ENCODE measurements around the gene PRR4. TPM values are rescaled to one million over a fixed set of nuclear protein-coding genes. Genes with fewer than 3 reads are reported as not detected.
A peak's percentile ranks its signal among the peaks of the same experiment; 100 is the strongest.

Gene PRR4
- total and polyA plus RNA-seq, 2 experiments from 2014 or later, result 5.3 to 8.8 TPM

GRCh38 chr12:10853776-10854175, 4.5 kb upstream of the PRR4 start:
- Histone ChIP-seq H3K9me3 (ENCODE audit: low read depth) (no peaks in the 10 kb centered on the region), H3K27ac (no peak overlapping the region), H3K36me3 (no peaks in the 10 kb centered on the region), H3K27me3 (no peaks in the 10 kb centered on the region), H3K4me1 (ENCODE audit: low read depth) (no peaks in the 10 kb centered on the region), H3K4me3 (no peak overlapping the region)
- TF ChIP-seq, protein P1, sequence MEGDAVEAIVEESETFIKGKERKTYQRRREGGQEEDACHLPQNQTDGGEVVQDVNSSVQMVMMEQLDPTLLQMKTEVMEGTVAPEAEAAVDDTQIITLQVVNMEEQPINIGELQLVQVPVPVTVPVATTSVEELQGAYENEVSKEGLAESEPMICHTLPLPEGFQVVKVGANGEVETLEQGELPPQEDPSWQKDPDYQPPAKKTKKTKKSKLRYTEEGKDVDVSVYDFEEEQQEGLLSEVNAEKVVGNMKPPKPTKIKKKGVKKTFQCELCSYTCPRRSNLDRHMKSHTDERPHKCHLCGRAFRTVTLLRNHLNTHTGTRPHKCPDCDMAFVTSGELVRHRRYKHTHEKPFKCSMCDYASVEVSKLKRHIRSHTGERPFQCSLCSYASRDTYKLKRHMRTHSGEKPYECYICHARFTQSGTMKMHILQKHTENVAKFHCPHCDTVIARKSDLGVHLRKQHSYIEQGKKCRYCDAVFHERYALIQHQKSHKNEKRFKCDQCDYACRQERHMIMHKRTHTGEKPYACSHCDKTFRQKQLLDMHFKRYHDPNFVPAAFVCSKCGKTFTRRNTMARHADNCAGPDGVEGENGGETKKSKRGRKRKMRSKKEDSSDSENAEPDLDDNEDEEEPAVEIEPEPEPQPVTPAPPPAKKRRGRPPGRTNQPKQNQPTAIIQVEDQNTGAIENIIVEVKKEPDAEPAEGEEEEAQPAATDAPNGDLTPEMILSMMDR (IDR thresholded peaks at IDR 0.05; ENCODE audit: low read depth, low read length), result no peak
- DNase-seq (ENCODE audit: low read depth in 1 of 2, low spot score in 1 of 2), result no peak

DNA sequence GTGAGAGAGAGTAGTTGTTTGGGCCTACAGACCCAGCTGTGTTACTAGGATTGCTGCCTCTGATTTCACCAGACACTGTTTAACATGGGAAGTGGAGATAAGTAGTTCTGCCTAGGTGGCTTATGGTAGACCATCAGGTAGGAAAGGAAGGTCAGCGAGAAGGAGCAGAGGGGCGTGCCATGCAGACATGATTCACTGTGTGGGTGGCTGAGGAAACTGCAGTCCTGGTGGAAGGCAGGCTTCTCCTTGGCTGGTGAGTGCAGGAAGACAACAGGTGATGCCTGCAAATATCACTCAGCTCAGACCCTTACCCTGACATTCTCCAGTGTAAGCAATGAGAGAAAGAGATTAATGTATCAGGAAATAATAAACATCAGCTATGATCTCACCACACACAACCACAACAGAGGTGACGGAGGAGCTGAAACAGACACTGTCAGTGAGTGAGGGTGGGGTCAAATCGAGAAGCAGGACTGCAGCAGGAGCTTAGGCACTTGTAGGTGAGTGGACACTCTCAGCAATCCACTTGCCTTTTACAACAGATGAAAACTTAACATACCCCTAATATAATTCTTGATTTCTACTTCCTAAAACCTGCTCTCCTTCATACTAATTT, 2.1 kb upstream of the PRR4 start:
- Histone ChIP-seq H3K36me3 (no peaks in the 10 kb centered on the region), H3K4me3 (no peak overlapping the region), H3K9me3 (ENCODE audit: low read depth) (no peaks in the 10 kb centered on the region), H3K27ac (peak overlapping the region; percentile 13), H3K4me1 (ENCODE audit: low read depth) (no peaks in the 10 kb centered on the region), H3K27me3 (no peaks in the 10 kb centered on the region)
- TF ChIP-seq, protein P1 (IDR thresholded peaks at IDR 0.05; ENCODE audit: low read depth, low read length), result no peak
- no peak for DNase-seq (ENCODE audit: low read depth in 1 of 2, low spot score in 1 of 2)

GRCh38 chr12:10847744-10848143, 1.5 kb downstream of the PRR4 start:
- no peak overlapping the region for H3K4me3 ChIP-seq
- H3K9me3 ChIP-seq (ENCODE audit: low read depth), result no peaks in the 10 kb centered on the region
- DNase-seq (ENCODE audit: low read depth in 1 of 2, low spot score in 1 of 2), result no peak
- TF ChIP-seq, protein P1 (IDR thresholded peaks at IDR 0.05; ENCODE audit: low read depth, low read length), result no peak
- H3K36me3 ChIP-seq, result no peaks in the 10 kb centered on the region
- no peak overlapping the region for H3K27ac ChIP-seq
- H3K4me1 ChIP-seq (ENCODE audit: low read depth), result no peaks in the 10 kb centered on the region
- H3K27me3 ChIP-seq, result no peaks in the 10 kb centered on the region

DNA sequence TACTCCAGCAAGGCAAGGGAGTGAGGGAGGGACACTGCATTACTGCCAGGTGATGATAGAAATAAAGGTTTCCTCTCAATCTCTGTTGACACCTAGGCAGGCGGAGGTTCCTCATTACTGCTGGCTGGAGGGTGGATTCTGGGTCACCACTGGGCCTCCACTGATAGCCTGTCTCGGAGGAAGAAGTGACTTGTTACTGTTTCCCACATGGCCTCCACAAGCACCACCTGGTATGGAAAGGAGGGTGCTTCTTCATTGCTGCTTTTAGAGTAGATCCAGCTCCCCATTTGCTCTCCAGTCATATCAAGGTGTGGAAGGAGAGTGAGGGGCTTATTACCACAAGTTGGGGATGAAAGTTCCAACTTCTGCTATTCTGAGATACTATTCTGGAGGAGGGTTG, 6.4 kb downstream of the PRR4 start:
- H3K4me3 ChIP-seq, result no peak overlapping the region
- DNase-seq (ENCODE audit: low read depth in 1 of 2, low spot score in 1 of 2), result no peak
- H3K27me3 ChIP-seq, result no peaks in the 10 kb centered on the region
- no peak overlapping the region for H3K27ac ChIP-seq
- H3K4me1 ChIP-seq (ENCODE audit: low read depth), result no peaks in the 10 kb centered on the region
- H3K36me3 ChIP-seq, result no peaks in the 10 kb centered on the region
- TF ChIP-seq, protein P1 (IDR thresholded peaks at IDR 0.05; ENCODE audit: low read depth, low read length), result no peak
- H3K9me3 ChIP-seq (ENCODE audit: low read depth), result no peaks in the 10 kb centered on the region

GRCh38 chr12:10838461-10838860, 10.8 kb downstream of the PRR4 start:
- Histone ChIP-seq H3K4me3 (no peak overlapping the region), H3K36me3 (no peaks in the 10 kb centered on the region), H3K4me1 (ENCODE audit: low read depth) (no peaks in the 10 kb centered on the region), H3K27me3 (no peaks in the 10 kb centered on the region), H3K9me3 (ENCODE audit: low read depth) (no peaks in the 10 kb centered on the region), H3K27ac (no peak overlapping the region)
- TF ChIP-seq, protein P1 (IDR thresholded peaks at IDR 0.05; ENCODE audit: low read depth, low read length), result no peak
- no peak for DNase-seq (ENCODE audit: low read depth in 1 of 2, low spot score in 1 of 2)

Measured in cardiac muscle cell (in vitro differentiated cells and primary cell).